GM12874 (cell line): Measurements from ENCODE around the gene IGF2BP3.

Experiments used
- CTCF ChIP-seq: IDR thresholded peaks from 2 replicates; pipeline ENCODE4 v1.5.1; 2011; ENCODE audit warnings: low read depth, mild to moderate bottlenecking, control low read depth, low read length, moderate library complexity; ENCODE audit not compliant: insufficient read depth

The IGF2BP3 gene

GRCh38 chr7:23264916-23265458 is 205.3 kb downstream of the IGF2BP3 start:
- TF ChIP-seq CTCF, result no peak

GRCh38 chr7:23261843-23262452 is 208.3 kb downstream of the IGF2BP3 start:
- peak; percentile 88 for TF ChIP-seq CTCF

- TF ChIP-seq CTCF, result no peak
Observed at GRCh38 chr7:23260371-23260770, 209.9 kb downstream of the IGF2BP3 start.
